T-helper 1 cell treated with Interleukin-12 subunit alpha and Interleukin-12 subunit beta and Interleukin-4 antibody, amounts not matched to agents 30 ng/mL and 1 ng/mL, for 36 hours (primary cell): ENCODE measurements around the gene MFSD6. TPM values are rescaled to one million over a fixed set of nuclear protein-coding genes. Genes with fewer than 3 reads are reported as not detected.

Source experiments
- intact Hi-C: fragments of 100-400 bp; cut with micrococcal nuclease; formaldehyde crosslinking; loops from one replicate; pipeline ENCODE4 v1.15.1; 2024
- total RNA-seq: library from RNA; stranded (reverse); gene quantifications from 2 replicates; pipeline ENCODE4 v1.2.3, GENCODE V29; 2022

The MFSD6 gene
- total RNA-seq, 1 donor from 2014 or later = 53.9 TPM

- intact Hi-C loops = loop anchor here (1.0 to 2.0 kb wide), 2 partner anchors 15 to 167 kb away; no protein-coding TSS in a partner anchor
Measured at GRCh38 chr2:190550137-190550536, 142.0 kb downstream of the MFSD6 start.

Other genes starting within 250 kb of the MFSD6 start
- gene HIBCH, start 88.5 kb upstream of the MFSD6 start, total RNA-seq = 17.2 and 18.8 TPM in 2 replicates
- 9.4 and 9.9 TPM in 2 replicates for gene INPP1, start 64.8 kb upstream of the MFSD6 start, total RNA-seq
- gene NEMP2, start 126.4 kb downstream of the MFSD6 start, total RNA-seq = 16.5 and 16.8 TPM in 2 replicates
- 30.7 and 37.7 TPM in 2 replicates for gene NAB1, start 240.7 kb downstream of the MFSD6 start, total RNA-seq